Stimulated activated CD4-positive, alpha-beta T cell treated with anti-CD3 and anti-CD28 coated beads, TNF-alpha, amount 100 ng/mL, for 1 hour (primary cell): ENCODE measurements around the gene PIP5KL1.
A peak's percentile ranks its signal among the peaks of the same experiment; 100 is the strongest.

ENCODE experiments used
- DNase-seq, 3 donors: peaks; one replicate each; pipeline ENCODE4 v3.0.0-alpha.2; 2020; ENCODE audit warnings: low read depth in 3 of 3, low spot score in 1 of 3

PIP5KL1 gene

GRCh38 chr9:127916720-127917581 is 13.6 kb downstream of the PIP5KL1 start, which contains the start of gene ST6GALNAC4:
TSS of gene ST6GALNAC4 (minus strand) at chr9:127917041. CDS start at chr9:127916419, 622 bp downstream.
- DNase-seq, result peak; percentile 87 to 98 (median 93)

GRCh38 chr9:127915801-127916719 is 14.5 kb downstream of the PIP5KL1 start:
- no peak for DNase-seq

- no peak for DNase-seq
These were observed 15.2 kb downstream of the PIP5KL1 start for GRCh38 chr9:127915325-127915752.

- no peak for DNase-seq
These were observed 16.9 kb downstream of the PIP5KL1 start for GRCh38 chr9:127913682-127914081.

- DNase-seq, result no peak
These were observed 17.7 kb downstream of the PIP5KL1 start for GRCh38 chr9:127912882-127913281.

GRCh38 chr9:127912296-127912695 is 18.3 kb downstream of the PIP5KL1 start:
- DNase-seq, result no peak

GRCh38 chr9:127910613-127911205 is 19.9 kb downstream of the PIP5KL1 start:
- no peak for DNase-seq

- DNase-seq, result no peak
These were observed 20.7 kb downstream of the PIP5KL1 start for GRCh38 chr9:127909839-127910273.

GRCh38 chr9:127908660-127908926 is 22.0 kb downstream of the PIP5KL1 start:
- DNase-seq, result no peak

GRCh38 chr9:127907867-127908659 is 22.5 kb downstream of the PIP5KL1 start:
- no peak for DNase-seq

GRCh38 chr9:127905788-127906191 is 24.8 kb downstream of the PIP5KL1 start:
- peak in 2 of 3 donors; percentile 57 to 60 for DNase-seq

GRCh38 chr9:127905004-127905728 is 25.4 kb downstream of the PIP5KL1 start:
- DNase-seq, result peak in 2 of 3 donors; percentile 38 to 51

- no peak for DNase-seq
These were observed 26.0 kb downstream of the PIP5KL1 start for GRCh38 chr9:127904561-127905003.

- peak in 2 of 3 donors; percentile 49 to 59 for DNase-seq
These were observed 26.8 kb downstream of the PIP5KL1 start for GRCh38 chr9:127903557-127904475.

GRCh38 chr9:127899128-127899943 is 31.2 kb downstream of the PIP5KL1 start, which contains the start of gene ST6GALNAC6:
TSS of gene ST6GALNAC6 (minus strand) at chr9:127899603. CDS start at chr9:127897981, 1,622 bp downstream.
- peak in 1 of 3 donors; percentile 70 for DNase-seq

GRCh38 chr9:127898433-127899127 is 32.0 kb downstream of the PIP5KL1 start:
- no peak for DNase-seq

GRCh38 chr9:127897193-127897692 is 33.3 kb downstream of the PIP5KL1 start:
- DNase-seq, result peak in 1 of 3 donors; percentile 29
